Progenitor cell of endocrine pancreas (in vitro differentiated cells): ENCODE data around the gene NEMP1. TPM values are rescaled to one million over a fixed set of nuclear protein-coding genes. Genes with fewer than 3 reads are reported as not detected.
A peak's percentile ranks its signal among the peaks of the same experiment; 100 is the strongest.

Experiments used
- DNase-seq: peaks from one replicate; pipeline ENCODE4 v3.0.0; 2021; ENCODE audit warnings: low spot score; ENCODE audit not compliant: unreplicated experiment
- H3K27ac Mint-ChIP-seq: 2 replicates; pipeline ENCODE4 v1.8.0; 2021; ENCODE audit warnings: mild to moderate bottlenecking, moderate library complexity, mixed read lengths
- H3K27me3 Mint-ChIP-seq: 2 replicates; pipeline ENCODE4 v1.8.0; 2021; ENCODE audit warnings: mixed read lengths
- H3K36me3 Mint-ChIP-seq: 2 replicates; pipeline ENCODE4 v1.8.0; 2022; ENCODE audit warnings: mixed read lengths; ENCODE audit not compliant: insufficient read depth
- H3K4me1 Mint-ChIP-seq: 2 replicates; pipeline ENCODE4 v1.8.0; 2021; ENCODE audit warnings: low read depth, mixed read lengths
- H3K4me3 Mint-ChIP-seq: 2 replicates; pipeline ENCODE4 v1.8.0; 2021; ENCODE audit warnings: low read depth, mild to moderate bottlenecking, moderate library complexity, mixed read lengths
- H3K9me3 Mint-ChIP-seq: 2 replicates; pipeline ENCODE4 v1.8.0; 2021; ENCODE audit warnings: low read depth, mixed read lengths
- total RNA-seq: library from RNA; stranded (reverse); gene quantifications from 2 replicates; pipeline ENCODE4 v1.2.1, GENCODE V29; 2021
- TF ChIP-seq, protein P1 (sequence below): fragments of 200-600 bp; sonication (generic); IDR thresholded peaks from one replicate; pipeline ENCODE4 v1.5.0; 2021; ENCODE audit warnings: antibody characterized with exemption, mild to moderate bottlenecking; ENCODE audit not compliant: unreplicated experiment

NEMP1 gene
- total RNA-seq, 1 donor from 2014 or later = 24.2 TPM

DNA sequence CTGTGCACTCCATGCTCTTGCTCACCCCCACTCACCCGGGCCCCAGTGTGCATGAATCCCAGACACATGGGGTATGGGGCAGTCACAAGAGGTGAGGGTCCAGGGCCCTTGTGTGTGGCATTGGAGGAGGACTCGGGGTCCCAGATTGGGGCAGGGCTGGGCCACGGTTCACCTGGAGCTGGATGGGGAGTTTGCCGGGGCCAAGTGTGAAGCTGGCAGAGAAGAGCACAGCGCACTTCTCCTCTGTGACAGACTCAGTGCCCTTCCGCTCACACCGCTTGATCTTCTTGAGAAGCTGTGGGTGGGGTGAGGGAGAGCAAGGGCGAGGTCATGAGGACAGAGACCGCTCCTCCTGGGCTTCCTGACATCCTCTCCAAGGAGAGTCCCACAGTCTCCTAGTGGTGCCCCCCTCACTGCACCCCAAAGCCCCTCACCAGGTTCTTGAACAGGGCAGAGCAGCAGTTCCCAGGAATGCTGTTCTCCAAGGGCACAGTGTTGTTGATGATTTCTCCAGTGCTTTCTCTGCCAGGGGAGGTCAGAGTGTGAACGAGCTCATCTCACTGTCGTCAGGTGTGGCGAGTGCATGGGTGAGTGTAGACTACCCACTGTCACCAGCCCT, 25.8 kb upstream of the NEMP1 start:
- Mint-ChIP-seq H3K27ac (no peak overlapping the region), H3K36me3 (peaks cover 4% of the 10 kb centered on the region), H3K9me3 (no peaks in the 10 kb centered on the region)

DNA sequence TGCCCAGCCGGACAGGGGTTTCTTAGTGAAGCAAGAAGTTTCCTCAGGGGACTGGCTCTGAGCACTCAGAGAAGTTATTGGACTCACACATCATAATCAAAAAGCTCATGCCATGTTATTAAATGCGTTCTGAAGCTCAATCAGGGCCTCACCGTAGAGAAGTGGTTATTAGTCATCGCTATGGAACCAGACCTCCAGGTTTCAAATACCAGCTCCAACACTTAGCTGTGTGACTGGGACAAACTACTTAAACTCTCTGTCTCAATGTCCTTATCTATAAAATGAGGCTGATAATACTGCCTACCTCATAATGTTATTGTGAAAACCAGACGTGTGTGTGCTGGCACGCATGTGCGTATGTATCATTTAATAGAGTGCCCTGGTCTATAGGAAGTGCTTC, 25.3 kb upstream of the NEMP1 start:
- H3K4me1 Mint-ChIP-seq = no peaks in the 10 kb centered on the region
- peaks cover 4% of the 10 kb centered on the region for H3K36me3 Mint-ChIP-seq
- no peak overlapping the region for H3K27ac Mint-ChIP-seq
- TF ChIP-seq, protein P1, sequence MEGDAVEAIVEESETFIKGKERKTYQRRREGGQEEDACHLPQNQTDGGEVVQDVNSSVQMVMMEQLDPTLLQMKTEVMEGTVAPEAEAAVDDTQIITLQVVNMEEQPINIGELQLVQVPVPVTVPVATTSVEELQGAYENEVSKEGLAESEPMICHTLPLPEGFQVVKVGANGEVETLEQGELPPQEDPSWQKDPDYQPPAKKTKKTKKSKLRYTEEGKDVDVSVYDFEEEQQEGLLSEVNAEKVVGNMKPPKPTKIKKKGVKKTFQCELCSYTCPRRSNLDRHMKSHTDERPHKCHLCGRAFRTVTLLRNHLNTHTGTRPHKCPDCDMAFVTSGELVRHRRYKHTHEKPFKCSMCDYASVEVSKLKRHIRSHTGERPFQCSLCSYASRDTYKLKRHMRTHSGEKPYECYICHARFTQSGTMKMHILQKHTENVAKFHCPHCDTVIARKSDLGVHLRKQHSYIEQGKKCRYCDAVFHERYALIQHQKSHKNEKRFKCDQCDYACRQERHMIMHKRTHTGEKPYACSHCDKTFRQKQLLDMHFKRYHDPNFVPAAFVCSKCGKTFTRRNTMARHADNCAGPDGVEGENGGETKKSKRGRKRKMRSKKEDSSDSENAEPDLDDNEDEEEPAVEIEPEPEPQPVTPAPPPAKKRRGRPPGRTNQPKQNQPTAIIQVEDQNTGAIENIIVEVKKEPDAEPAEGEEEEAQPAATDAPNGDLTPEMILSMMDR = no peak
- no peak for DNase-seq
- H3K4me3 Mint-ChIP-seq = no peak overlapping the region
- no peaks in the 10 kb centered on the region for H3K9me3 Mint-ChIP-seq
- no peaks in the 10 kb centered on the region for H3K27me3 Mint-ChIP-seq

More for the DNA sequence above, 25.8 kb upstream of the NEMP1 start:
- DNase-seq = no peak
- H3K4me1 Mint-ChIP-seq = peaks cover 2% of the 10 kb centered on the region
- TF ChIP-seq, protein P1 = no peak
- H3K4me3 Mint-ChIP-seq = no peak overlapping the region
- no peaks in the 10 kb centered on the region for H3K27me3 Mint-ChIP-seq

GRCh38 chr12:57101892-57102695, 23.5 kb upstream of the NEMP1 start:
- H3K27ac Mint-ChIP-seq = peak overlapping the region; percentile 56
- H3K4me3 Mint-ChIP-seq = no peak overlapping the region
- TF ChIP-seq, protein P1 = no peak
- no peaks in the 10 kb centered on the region for H3K4me1 Mint-ChIP-seq
- no peaks in the 10 kb centered on the region for H3K27me3 Mint-ChIP-seq
- H3K9me3 Mint-ChIP-seq = no peaks in the 10 kb centered on the region
- DNase-seq = no peak
- H3K36me3 Mint-ChIP-seq = peaks cover 3% of the 10 kb centered on the region

- Mint-ChIP-seq H3K27ac (no peak overlapping the region), H3K4me3 (no peak overlapping the region), H3K9me3 (no peaks in the 10 kb centered on the region), H3K4me1 (no peaks in the 10 kb centered on the region), H3K27me3 (no peaks in the 10 kb centered on the region), H3K36me3 (peaks cover 6% of the 10 kb centered on the region)
- DNase-seq = no peak
- TF ChIP-seq, protein P1 = no peak
Observed at GRCh38 chr12:57099766-57100165, 21.2 kb upstream of the NEMP1 start.

DNA sequence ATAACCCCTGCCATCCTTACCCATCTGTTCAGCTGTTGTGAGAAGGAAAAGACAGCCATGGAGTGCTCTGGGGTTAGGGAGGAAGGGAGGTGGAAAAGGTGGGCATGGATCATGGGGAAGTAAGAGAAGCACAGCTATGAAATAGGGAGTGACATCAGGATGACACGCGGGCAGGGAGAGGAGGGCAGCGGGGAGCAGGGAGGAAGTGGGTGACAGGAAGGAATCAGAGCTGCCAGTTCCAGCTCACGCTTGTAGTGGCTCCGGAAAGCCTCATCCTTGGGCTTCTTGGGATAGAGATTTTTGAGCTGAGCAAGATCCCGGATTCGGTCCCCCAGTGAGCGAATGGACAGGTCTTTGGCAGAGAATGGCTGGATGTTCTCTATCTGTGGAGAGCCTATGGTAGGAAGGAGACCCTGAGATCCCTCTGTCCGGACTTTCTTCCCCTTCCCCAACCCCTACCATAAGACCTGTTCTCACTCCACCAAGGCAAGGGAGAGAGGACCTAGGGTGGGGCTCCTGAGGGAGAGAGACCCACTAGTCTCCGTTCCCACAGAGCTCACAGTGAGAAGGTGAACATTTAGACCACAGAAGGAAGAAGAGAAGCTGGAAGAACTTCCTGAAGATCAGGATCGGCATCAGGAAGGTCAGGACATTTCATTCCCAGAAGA, 20.6 kb upstream of the NEMP1 start:
- Mint-ChIP-seq H3K4me3 (no peak overlapping the region), H3K36me3 (peaks cover 6% of the 10 kb centered on the region), H3K27me3 (no peaks in the 10 kb centered on the region), H3K9me3 (no peaks in the 10 kb centered on the region), H3K4me1 (no peaks in the 10 kb centered on the region), H3K27ac (peak overlapping the region; percentile 35)
- TF ChIP-seq, protein P1 = no peak
- DNase-seq = no peak
